SK-N-DZ (cell line): ENCODE measurements around the gene MTHFS.

Experiments
- DNase-seq: peaks from one replicate; pipeline ENCODE4 v3.0.0-alpha.2; 2015; ENCODE audit warnings: low spot score

Gene MTHFS

DNA sequence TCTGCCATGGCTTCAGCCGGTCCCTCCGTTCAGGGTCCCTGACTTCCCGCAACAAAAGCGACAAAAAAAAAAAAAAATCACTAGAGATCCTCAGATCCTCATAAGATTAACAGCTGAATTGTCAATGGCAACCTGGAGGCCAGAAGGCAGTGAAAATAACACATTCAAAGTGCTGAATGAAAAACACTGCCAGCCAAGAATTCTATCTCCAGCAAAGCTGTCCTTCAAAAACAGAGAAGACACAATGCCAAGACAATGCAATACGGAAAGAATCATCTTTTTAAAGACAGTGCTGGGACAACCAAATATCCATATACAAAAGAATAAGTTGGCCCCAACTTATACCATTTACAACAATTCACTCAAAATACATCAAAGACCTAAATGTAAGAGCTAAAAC is 21.6 kb downstream of the MTHFS start:
- no peak for DNase-seq

DNA sequence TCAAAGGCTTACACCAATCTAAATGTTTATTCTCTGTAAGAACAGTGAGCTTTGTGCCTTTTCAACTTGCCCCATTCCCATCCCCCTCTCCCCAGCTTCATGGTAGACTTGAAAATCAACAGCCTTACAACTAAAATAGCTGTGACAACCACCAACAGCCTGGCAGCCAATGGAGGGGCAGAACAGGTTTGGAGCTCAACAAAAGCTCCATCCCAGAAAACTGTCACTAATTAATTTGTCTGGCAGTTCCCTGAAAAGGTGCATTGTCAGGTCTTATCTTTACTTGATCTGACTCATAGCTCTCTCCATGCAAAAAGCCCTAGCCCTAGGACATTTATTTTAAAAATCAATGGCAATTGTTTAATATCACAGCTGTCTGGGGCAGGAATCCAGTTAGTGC is 22.6 kb downstream of the MTHFS start:
- DNase-seq = no peak

DNA sequence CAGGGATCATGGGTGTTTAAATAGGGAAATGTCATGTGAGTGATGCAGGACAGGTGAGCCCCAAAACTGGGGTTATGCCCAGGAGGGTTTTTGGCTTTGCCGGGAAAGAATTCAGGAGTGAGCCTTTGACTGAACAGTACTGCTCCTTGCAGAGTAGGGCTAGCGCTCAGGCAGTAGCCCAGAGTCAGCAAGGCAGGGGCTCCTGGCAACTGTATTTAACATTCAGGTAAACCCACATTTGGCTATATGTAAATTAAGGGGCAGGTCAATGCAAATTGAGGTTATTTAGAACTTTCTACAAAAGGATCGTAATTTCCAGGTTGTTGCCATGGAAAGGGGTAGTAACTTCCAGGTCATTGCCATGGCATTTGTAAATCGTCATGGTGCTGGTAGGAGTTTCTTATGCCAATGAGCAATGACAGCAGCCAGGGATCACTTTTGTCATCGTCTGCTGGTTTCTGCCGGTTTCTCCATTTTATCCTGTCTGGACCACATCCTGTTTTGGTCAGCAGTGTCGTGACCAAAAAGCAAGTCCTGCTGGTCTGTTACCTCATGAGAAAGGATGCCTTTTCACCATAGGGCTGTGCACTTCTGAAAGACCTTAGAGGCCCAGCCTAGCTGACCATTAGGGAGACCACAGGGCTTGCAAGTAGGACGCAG is 24.3 kb downstream of the MTHFS start:
- DNase-seq = no peak

- no peak for DNase-seq
Observed at GRCh38 chr15:79868554-79868953, 28.3 kb downstream of the MTHFS start.

DNA sequence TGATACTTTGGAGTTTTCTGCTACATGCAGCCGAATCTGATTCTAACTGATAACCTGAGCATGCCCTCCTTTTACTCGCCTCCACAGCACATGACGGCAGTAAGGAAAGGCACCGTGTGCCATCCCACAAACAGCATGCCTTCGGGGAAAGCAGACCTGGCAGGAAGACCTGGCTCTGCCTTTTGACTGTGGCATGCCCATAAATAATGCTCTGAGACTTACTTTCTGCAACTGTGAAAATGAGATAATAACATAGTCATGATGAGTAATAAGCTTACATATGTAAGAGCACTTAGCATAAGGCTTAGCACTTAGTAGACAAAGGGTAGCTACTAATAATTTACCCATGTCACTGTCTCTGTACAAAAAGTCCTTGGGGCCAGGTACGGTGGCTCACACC is 32.9 kb downstream of the MTHFS start:
- DNase-seq = no peak

DNA sequence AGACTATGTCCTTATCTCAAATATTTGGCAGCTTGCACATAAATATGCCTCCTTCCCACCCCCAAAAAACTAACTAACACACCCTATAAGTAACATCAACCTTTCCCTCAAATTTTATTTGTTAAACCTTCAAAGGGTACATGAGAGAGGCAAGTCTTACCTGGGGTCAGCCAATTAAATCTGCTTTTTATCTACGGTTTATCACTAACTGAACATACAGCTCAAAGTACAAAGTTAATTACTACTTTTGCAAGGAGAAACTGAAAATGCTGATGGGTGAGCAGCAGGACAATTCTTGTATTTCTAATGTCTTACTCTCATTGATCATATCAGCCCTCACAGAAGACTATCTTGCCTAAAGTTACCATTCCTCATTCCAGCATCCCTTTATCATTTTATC is 34.6 kb downstream of the MTHFS start:
- no peak for DNase-seq

DNA sequence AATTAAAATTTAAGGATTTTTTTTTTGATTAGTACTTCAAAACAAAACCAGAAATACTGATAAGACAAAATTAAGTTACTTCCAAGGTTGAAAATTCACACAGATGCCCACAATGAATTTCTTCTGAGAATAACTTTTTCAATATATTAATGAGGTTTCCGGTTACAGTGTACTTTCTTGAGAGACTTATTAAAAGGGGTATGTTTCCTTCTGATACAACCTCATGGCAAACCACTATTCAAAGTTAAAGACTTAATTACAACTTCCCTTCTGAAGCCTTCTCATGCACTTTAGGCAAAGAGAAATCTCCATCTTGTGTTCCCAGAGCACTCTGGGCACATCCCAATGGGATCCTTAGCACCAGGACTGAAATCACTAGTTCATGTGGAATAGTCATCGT is 36.2 kb downstream of the MTHFS start:
- DNase-seq = no peak

GRCh38 chr15:79858469-79858868 is 38.3 kb downstream of the MTHFS start:
- DNase-seq = no peak

DNA sequence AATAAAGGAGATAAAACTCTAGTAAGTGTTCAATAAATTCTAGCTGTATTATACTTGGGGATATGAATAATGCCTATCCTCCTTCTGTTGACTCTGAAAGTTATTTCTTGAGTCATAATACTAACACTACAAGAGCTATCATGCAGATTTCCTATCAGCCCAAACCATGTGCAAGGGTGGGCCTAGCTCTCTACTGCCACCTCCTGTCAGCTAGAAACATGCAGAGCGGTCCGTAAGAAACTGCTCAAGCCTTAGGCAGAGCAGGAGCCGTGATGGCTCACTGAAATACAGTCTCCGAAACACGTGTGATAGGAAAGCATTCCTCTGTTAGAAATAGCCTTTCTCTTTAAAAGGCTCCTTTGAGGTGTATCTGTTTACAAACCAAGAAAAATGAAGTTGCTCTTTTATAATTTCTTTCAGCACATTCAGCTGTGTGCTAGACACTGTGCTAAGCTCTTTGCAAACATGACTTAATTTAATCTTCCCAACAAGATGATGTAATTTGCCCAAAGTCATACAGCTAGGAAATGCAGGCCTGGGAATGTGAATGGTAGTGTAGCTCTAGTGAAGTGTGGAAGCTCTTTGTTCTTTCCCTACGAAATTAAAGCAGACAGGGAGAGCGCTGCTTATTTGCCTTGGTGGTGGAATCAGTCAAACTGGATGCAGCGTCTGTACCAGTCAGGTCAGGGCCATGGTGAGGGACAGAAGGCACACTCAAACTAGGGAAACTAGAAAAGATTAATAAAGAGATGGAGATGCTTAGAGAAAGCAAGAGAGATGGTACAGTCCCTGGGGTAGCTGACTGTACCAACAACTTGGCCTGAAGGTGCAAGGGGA is 43.1 kb downstream of the MTHFS start:
- DNase-seq = peak; percentile 86

DNA sequence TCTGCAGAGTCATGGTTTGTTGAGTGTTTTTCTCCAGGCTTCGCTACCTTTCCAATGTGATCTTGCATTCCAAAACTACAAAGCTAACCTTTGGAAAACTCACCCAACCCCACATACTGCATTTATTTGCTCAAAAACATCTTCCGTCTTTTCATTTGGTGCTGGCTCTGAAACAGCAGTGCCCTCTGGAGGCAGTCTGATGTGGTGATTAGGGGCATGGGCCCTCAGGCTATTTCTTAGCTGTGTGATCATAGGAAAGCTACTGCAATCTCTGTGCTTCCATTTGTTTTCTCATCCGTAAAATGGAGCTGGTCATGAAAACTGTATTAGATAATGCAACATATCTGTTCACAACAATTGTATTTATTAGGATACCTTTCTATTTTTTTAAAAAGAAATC is 47.0 kb downstream of the MTHFS start:
- DNase-seq = peak; percentile 19

GRCh38 chr15:79846539-79846938 is 50.3 kb downstream of the MTHFS start:
- no peak for DNase-seq

GRCh38 chr15:79844221-79844620 is 52.6 kb downstream of the MTHFS start:
- DNase-seq = no peak

DNA sequence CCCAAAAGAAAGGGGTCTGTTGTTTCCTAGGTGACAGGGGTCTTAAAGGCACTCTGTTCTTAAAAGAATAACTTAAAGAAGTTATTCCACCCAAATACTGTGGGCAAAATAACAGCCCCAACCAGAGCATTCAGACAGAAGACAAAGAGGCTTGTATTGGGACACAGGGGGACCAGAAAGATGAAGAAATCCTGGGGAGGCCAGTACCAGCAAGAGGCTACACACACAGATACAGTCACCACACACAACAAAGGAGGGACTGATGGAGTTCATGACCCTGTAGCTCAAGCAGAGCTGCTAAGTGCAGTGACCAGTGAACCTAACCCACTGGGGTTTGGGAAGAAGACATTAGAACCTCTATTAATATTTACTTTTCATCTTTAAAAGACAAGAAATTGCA is 59.0 kb downstream of the MTHFS start:
- DNase-seq = no peak

- DNase-seq = no peak
Observed at GRCh38 chr15:79834495-79834894, 62.3 kb downstream of the MTHFS start.

DNA sequence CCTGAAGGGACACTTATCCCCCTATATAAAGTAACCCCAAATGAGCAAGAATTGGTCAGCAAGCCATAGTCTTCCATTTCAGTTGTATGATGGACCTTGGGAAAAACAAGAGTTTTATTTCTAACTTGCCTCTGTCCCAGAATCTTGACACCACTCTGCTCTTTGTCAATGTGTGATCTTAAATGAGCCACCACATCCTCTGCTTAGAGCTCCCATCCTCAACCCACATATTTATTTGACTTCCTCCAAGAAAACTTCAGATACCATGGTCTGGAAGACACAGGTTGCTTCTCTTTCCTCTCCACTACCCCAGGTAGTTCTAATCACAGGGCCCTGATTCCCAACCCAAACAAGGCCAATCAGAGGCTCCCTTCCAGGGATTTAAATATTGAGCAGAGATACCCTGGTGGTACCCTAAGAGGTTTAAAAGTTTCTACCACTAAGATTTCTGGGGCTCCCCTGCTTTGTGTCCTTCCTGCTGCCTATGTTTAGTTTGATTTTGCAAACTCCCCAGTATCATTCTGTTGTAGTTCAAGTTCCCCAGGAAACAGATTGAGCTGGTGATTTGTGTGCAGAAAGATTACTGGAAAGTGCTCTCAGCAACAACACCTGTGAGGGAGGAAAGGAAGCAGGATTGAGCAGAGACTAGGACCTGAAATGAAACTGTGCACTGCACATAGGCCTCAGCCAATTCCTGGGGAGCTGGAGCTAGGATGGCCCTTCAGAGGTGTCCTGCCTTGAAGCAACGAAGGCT is 64.3 kb downstream of the MTHFS start:
- DNase-seq = no peak

DNA sequence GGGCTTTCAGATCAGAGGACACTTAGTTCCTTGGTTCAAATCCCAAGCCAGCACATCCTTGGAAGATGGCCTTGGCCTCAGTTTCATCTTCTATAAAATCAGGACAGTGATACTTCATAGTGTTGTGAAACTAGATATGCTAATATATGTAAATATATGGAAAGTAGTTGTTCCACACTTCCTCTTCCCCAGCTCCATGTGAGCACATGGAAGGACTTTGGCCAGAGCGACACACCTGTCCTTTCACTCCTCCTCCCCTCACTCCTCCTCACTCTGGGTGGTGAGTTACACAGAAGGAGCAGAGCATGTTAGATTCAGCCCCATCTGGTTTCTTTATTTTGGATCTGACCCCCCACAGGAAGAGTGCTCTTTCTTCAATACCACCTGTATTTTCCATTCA is 65.2 kb downstream of the MTHFS start:
- no peak for DNase-seq

- no peak for DNase-seq
Observed at GRCh38 chr15:79829950-79830349, 66.9 kb downstream of the MTHFS start.

DNA sequence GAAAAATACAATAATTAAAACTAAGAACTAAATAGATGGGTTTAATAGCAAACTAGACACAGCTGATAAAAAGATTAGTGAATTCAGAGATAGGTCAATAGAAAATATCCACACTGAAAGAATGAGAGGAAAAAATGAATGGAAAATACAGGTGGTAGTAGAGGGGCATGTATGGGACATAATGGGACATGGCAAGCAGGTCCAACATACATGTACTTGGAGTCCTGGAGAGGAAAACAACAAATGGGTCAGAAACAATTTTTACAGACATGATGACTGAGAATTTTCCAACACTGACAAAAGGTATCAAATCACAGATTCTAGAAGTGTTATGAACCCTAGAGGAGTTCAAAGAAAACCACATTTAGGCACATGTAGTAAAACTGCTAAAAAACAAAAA is 68.4 kb downstream of the MTHFS start:
- DNase-seq = no peak

GRCh38 chr15:79826800-79827199 is 70.0 kb downstream of the MTHFS start:
- no peak for DNase-seq

GRCh38 chr15:79824136-79824701 is 72.6 kb downstream of the MTHFS start:
- no peak for DNase-seq

- DNase-seq = no peak
Observed at GRCh38 chr15:79820820-79821219, 76.0 kb downstream of the MTHFS start.

- no peak for DNase-seq
Observed at GRCh38 chr15:79820176-79820575, 76.6 kb downstream of the MTHFS start.
